Erythroblast (primary cell): Measurements from ENCODE around the gene FBXL7.

Experiments
- DNase-seq, 2 experiments: peaks; one replicate each; lab custom pipeline; 2025; lab: John Stamatoyannopoulos, UW
- GATA1 ChIP-seq: IDR thresholded peaks from 2 replicates; pipeline ENCODE4 v1.6.1; 2011; ENCODE audit warnings: low read depth, mild to moderate bottlenecking, control low read depth, low read length, moderate library complexity
- POLR2A ChIP-seq: IDR thresholded peaks from 2 replicates; pipeline ENCODE4 v1.6.1; 2011; ENCODE audit warnings: mild to moderate bottlenecking, low read length

Gene FBXL7

DNA sequence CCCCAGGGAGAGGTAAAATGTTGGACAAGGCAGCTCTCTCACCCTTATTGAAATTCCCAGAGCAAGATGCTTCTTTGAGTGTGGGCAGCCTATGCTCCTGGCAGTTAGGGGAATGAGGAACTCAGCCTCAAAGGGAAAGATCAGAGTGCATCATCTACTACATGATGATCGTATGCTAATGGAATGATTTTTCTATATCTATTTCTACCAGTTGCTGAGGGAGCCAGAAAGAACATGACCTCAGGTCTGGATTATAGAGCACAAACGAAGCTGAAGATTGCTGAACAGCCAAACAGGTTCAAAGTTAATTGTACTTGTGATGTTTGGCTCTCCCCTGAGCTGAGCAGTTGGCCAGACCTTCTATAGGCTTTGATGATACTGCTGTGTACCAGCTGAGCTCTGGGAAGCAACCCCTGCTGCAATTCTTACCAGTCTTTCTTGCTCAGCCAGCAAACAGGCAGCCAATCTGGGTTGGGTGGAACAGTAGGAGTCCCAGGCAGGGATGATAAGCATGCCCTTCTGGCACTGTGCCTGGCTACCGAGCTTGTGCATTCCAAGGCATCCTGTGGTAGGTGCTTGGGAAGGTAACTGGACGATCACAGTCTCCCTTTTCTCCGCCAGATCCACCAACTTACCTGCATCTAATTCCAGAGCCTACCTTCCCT is 10.3 kb upstream of the FBXL7 start:
- DNase-seq: no peak
- TF ChIP-seq POLR2A: no peak
- TF ChIP-seq GATA1: no peak

DNA sequence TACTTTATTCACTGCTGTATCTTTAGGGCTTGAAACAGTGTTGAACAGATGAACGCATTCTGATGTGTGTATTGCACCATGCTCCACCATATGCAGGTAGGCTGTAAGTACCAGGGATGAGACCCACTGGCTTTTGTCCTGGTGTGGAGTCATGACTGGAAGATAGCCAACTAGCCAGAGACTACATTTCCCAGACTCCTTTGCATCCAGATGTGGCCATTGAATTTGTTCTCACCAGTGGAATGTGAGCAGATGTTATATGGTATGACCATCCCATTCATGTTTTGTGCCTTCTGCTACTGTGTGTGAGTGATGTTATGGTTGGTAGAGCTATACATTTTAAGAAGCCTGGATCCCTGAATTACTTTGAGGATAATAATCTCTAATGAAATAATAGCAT is 7.4 kb upstream of the FBXL7 start:
- no peak for TF ChIP-seq POLR2A
- no peak for TF ChIP-seq GATA1
- peak in 1 of 2 experiments; percentile 0 for DNase-seq

DNA sequence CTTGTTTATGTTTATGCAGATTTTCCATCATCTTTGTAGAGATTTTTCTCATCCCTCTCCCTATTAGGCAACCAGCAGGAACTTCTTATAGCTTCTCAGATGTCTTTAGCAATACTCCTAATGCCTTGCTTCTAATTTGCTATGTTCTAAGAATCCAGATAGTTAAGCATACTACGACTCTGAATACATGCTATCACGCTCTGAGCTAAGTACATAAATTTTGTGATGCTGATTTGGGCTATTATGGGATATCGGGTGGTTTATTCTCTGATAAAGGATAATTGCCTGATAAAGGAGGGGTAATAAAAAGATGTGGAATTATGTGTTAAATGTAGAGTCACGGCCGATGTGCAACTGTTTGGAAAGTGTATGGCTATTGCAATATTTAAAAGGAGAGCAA is 6.5 kb upstream of the FBXL7 start:
- no peak for TF ChIP-seq GATA1
- TF ChIP-seq POLR2A: no peak
- no peak for DNase-seq

DNA sequence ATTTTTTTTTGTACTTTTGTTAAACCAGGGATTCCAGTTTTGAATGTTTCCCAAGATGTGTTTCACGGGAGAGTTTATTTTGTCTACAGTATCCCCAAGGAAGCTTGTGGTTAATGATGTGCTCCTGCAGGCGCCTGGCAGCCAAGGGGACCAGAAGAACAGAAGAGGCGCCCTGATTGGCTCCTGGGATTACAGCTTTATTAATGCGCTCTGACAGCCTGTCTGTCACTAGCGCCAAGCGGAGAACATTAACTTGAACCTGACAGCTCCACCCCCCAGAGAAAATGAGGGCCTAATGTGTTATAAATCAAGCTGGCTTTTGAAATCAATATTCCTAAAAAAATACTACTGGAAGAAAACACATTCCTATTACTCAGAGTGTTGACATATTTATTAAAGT is 5.0 kb upstream of the FBXL7 start:
- no peak for TF ChIP-seq POLR2A
- no peak for DNase-seq

DNA sequence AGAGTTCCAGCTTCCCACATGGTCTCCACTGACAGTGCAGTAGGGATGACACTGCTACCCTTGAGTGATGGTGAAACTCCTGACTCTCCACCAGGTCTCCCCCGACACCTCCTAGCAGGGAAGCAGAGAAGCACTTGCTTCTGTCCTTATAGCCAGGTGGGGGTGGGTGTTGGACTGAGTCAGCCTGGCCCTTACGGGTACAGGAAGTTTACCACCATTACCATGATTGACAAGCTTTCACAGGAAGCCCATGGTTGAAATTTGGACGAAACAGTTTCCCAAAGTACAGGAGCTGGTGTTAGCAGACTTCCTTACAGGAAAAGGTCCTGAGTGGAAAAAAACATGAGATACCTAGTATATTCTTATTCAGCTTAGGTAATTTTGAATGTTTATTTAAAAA is 3.1 kb upstream of the FBXL7 start:
- no peak for DNase-seq
- no peak for TF ChIP-seq GATA1

DNA sequence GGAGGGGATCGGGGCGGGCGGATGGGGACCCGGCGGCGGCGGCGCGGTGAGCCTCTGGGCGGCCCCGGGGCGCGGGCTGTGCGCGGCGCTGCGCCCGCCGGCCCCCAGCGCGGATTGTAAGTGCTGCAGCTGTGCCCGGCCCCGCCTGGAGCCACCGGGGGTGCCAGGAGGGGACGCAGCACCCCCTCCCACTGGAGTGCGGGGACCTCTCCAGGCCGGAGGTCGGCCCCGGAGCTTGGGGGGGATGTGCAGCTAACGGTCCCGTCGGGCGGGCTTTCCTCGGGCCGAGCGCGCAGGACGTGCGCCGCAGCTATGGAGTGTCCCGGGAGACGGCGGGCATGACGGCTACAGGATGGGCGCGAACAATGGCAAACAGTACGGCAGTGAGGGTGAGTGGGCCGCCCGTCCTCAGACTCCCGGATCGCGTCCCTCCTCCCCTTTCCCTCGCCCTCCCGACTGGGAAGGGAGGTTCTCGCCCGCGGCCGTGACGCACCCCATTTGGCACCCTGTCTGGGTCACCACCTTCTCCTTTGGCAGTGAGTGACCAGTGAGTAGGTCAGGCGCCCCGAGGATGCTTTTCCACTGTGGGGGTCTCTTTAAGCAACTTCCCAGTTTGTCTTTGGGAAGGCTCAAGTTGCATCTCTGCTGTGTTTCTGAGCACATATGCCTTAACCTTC is 483 bp downstream of the FBXL7 start:
- TF ChIP-seq GATA1: no peak
- TF ChIP-seq POLR2A: no peak
- DNase-seq: no peak

DNA sequence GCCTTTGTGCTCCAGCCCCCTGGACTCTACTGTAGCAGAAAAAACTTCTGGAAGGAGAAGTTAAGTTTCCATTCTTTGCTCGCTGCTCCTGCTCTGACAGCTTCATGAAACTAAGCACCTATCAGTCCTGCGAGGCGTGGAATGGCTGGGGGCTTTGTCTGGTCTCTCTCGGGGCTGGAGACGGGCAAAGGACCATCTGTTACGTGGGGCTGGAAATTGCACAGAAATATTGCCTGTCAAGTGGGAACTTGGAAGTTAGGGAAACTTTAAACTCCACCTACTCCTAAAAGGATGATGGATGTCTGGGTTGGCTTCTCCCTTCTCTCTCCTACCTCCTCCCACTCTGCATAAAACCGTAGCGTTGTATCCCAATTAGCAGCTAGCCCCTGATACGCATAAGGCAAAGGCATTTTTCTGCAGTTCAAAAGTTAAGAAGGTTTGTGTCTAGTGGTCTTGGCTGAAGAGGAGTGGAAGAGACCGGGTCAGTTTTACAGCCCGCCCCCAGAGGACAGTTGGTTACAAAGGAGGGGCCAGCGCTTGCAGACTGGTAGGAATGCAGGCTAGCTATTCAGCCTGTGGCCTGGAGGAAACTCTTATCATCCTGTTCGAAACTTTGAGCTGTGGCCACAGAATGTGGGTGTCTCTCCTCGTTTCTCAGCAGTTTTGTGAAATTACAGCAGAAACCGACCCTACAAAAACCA is 1.3 kb downstream of the FBXL7 start:
- TF ChIP-seq POLR2A: no peak
- no peak for DNase-seq

DNA sequence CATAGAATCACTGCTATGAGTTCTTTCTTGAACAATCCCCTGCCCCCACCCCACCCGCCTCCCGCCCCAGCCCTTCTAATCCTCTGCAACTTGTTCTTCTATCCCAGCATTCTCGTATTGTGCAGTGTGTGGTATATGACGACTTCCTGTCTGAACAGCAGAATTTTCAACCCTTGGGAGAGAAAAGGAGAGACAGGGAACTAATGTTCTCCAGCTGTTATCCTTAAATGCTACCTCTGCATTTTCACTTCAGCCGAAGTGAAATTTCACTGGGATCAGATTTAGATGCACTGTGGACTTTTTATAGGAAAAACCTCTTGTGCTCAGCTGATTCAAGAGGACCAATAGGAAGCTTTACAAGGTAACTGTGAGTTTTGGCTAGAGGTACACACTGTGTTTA is 2.2 kb downstream of the FBXL7 start:
- TF ChIP-seq GATA1: no peak
- no peak for TF ChIP-seq POLR2A
- DNase-seq: no peak

DNA sequence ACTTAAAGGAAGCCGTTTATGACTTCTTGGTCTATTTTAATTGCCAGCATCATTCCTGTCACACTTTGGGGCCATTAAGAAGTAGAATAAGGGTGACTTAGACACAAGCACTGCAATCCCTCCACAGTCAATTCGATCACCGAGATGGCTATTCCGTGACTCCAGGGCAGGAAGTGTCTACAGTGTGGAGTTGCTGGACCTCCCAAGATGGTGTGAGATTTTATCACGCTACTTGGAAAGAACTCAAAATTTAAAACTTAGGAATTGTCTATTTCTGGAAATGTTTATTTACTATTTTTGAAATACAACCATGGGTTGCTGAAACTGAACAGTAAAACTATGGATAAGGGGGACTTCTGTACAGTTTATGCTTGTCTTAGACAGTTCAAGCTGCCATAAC is 6.2 kb downstream of the FBXL7 start:
- no peak for DNase-seq
- no peak for TF ChIP-seq GATA1
- TF ChIP-seq POLR2A: no peak

DNA sequence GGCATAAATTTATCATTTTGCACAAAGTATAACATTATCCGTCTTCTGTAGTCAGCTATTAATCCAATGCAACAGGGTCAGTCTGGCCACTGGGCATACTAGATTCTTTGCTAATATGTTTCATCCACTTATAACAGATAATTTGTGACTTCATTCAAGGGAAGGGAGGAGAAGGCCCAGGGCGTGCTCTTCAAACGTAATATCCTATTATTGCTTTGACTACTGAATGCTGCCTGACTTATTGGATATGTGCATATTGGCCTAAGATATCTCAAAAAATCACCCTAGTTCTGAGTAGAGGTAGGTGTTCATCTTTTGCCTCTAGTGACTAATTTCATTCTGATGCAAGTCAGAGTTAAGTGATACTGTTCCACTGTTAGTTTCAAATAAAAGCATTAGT is 6.9 kb downstream of the FBXL7 start:
- no peak for TF ChIP-seq POLR2A
- TF ChIP-seq GATA1: no peak

DNA sequence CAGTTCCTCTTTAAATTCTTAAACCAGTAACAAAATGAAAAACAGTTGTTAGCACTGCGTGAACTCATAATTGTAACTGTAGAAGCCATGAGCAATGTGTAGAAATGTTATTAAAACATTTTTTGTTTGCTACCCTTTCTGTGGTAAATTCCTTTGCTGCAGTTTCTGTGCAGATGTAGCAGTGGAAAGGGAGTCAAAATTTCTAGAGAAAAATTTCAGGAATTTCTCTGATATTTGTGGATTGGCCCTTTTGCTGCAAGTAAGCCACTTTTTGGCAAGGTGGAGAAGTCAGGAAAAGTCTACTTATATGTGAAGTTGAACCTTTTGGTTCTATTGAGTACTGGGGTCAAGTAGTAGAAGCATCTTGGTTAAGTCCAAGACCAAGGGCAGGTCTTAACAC is 10.1 kb downstream of the FBXL7 start:
- no peak for DNase-seq
- TF ChIP-seq POLR2A: no peak

More for the DNA sequence above, 6.9 kb downstream of the FBXL7 start:
- no peak for DNase-seq

DNA sequence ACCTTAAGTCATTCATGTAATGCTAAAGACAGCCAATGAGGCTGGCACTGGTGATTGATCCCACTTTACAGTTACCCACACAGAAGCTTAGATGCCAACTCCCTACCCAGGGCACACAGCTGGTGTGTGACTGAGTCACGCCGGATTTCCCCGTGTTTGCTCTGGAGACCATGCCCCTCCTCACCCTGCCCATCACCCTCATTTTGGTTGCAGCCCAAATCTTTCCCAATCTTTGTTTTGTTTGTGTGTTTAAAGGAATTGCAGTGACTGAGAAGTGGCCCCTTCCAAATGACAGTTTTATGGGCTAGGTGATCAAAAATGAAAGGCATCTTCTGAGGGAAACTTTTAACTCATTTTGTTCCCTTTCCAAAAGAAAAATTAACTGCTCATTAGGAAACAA is 10.9 kb downstream of the FBXL7 start:
- DNase-seq: no peak
- TF ChIP-seq GATA1: no peak
- TF ChIP-seq POLR2A: no peak

DNA sequence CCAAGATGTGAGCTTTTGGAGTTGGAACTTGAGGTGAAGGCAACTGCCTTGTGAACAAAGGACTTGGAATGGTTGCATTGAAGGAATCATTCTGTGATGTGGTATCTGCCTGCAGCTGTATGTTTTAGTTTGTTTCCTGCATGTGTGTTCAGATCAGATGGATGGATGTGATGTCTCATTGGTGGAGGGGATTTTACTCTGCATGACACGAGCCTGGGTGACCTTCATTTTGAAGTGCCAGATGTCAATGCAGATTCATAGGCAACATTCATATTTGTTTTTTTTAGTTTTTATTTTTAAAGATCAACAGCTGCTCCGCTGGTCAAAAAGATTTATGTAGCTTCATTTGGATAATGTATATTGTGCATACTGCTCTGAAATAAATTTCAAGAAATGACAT is 13.5 kb downstream of the FBXL7 start:
- DNase-seq: no peak
- TF ChIP-seq GATA1 (no peak), POLR2A (no peak)

DNA sequence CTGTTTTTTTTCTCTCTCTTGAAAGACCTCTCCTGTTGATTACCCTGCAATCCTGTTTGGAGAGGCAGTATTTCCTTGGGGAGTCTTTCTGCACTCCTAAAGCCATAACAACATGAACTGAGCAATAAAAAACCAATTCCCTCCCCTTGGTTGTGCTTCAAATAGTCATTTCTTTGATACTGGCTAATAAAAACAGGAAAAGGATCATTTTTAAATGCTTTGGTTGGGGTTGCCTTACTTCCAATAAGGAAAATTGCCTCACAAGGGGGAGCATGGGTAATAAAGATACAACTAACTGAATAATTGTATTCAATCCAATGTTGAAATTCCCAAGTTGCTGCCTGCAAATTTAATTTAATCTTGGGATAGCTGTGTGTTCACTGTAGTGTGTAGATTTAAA is 13.9 kb downstream of the FBXL7 start:
- no peak for TF ChIP-seq POLR2A
- no peak for DNase-seq

DNA sequence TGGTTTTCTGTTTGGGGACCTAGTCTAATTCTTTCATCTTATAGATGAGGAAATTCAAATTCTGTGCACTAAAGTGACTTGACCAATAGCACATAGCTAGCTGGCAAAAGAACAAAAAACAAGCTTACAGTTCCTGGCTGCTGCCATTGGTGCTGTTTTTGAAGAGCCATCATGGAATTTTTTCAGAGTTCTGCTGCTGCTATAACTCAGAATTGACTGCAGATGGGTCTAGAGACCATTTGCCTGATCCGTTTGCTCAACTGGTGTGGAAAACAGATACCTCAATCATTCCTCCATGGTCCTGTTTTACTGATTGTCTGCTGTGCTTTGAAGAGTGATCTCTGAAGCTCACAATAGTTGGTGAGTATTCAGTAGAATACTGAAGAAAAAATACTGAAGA is 15.2 kb downstream of the FBXL7 start:
- no peak for TF ChIP-seq POLR2A
- no peak for DNase-seq
